HepG2 (cell line): ENCODE measurements around the gene CNOT1. TPM values are rescaled to one million over a fixed set of nuclear protein-coding genes. Genes with fewer than 3 reads are reported as not detected.

Experiments used
- ATAC-seq: fragments of 200-7000 bp; cut with Tn5 transposase; 3 replicates; pipeline ENCODE4 v1.9.1; 2020; ENCODE audit warnings: mild to moderate bottlenecking, moderate library complexity
- BruUV-seq: library from RNA; stranded (reverse); fragments of 400-500 nt; replicated peaks from 2 replicates; lab custom pipeline; 2021; lab: Mats Ljungman, UMichigan
- CTCF ChIA-PET: fragments of 300-600 bp; formaldehyde crosslinking; extraction: SDS; loops from one replicate; lab custom pipeline; 2021; ENCODE audit warnings: low total read pairs, inconsistent platforms, low intra/inter-chr PET ratio; lab: Yijun Ruan, JAX
- POLR2A ChIA-PET: fragments of 350-600 bp; sonication (Branson Sonifier 250); formaldehyde crosslinking; loops from one replicate; lab custom pipeline; 2020; ENCODE audit warnings: antibody characterized with exemption, inconsistent platforms; lab: Yijun Ruan, JAX
- DNase-seq: peaks from one replicate; pipeline ENCODE4 v3.0.0-alpha.2; 2015; ENCODE audit warnings: low spot score
- FAIRE-seq: peaks from 3 replicates; lab custom pipeline; 2011; peaks lifted over from hg19 to GRCh38; lab: Jason Lieb, UNC
- H2AFZ ChIP-seq: one replicate; pipeline ENCODE4 v1.6.1; 2011; ENCODE audit warnings: low read length, inconsistent platforms
- H3K27ac ChIP-seq: fragments of 300-600 bp; 3 replicates; pipeline ENCODE4 v1.8.0; 2011; ENCODE audit warnings: mixed run types, mild to moderate bottlenecking, mixed read lengths, low read length, inconsistent platforms; ENCODE audit not compliant: insufficient read depth; ENCODE audit errors: extremely low read length
- H3K27me3 ChIP-seq, 2 experiments: fragments of 200-600 bp in 1 of 2; 2 replicates in 1 of 2; 3 replicates in 1 of 2; pipeline versions ENCODE4 v1.6.0 to v1.8.0; 2011; ENCODE audit warnings: low read length in 2 of 2, mild to moderate bottlenecking in 2 of 2, moderate library complexity in 2 of 2, inconsistent platforms in 1 of 2; ENCODE audit not compliant: insufficient read depth in 2 of 2, control insufficient read depth in 1 of 2
- H3K36me3 ChIP-seq, 2 experiments: fragments of 200-600 bp in 1 of 2; replicated peaks in 1 of 2; 2 replicates in 1 of 2; 3 replicates in 1 of 2; pipeline versions ENCODE4 v1.5.1 to v1.8.0; 2011; ENCODE audit warnings: low read length in 2 of 2, inconsistent platforms in 1 of 2; ENCODE audit not compliant: insufficient read depth in 2 of 2, control insufficient read depth in 1 of 2
- H3K4me1 ChIP-seq: 2 replicates; pipeline ENCODE4 v1.5.1; 2012; ENCODE audit warnings: low read length, inconsistent platforms; ENCODE audit not compliant: insufficient read depth
- H3K4me2 ChIP-seq: 2 replicates; pipeline ENCODE4 v1.6.0; 2011; ENCODE audit warnings: low read depth, low read length, inconsistent platforms
- H3K4me3 ChIP-seq, 3 experiments: fragments of 200-600 bp in 1 of 3; sonication (generic), shearing (Covaris generic) in 1 of 3; replicated peaks in 1 of 3; 2 replicates each; pipeline ENCODE4 v1.5.1; 2011 to 2016; ENCODE audit warnings: low read length in 3 of 3, inconsistent platforms in 2 of 3, low read depth in 2 of 3, mild to moderate bottlenecking in 2 of 3, control low read depth in 1 of 3, mixed read lengths in 1 of 3; ENCODE audit not compliant: insufficient read depth in 1 of 3
- H3K79me2 ChIP-seq: one replicate; pipeline ENCODE4 v1.6.1; 2011; ENCODE audit warnings: low read length, inconsistent platforms; ENCODE audit not compliant: insufficient read depth
- H3K9ac ChIP-seq: 2 replicates; pipeline ENCODE4 v1.6.0; 2011; ENCODE audit warnings: mild to moderate bottlenecking, low read depth, low read length, inconsistent platforms; ENCODE audit not compliant: insufficient read depth
- H3K9me3 ChIP-seq: 2 replicates; pipeline ENCODE4 v1.5.1; 2012; ENCODE audit warnings: mild to moderate bottlenecking, low read length
- H4K20me1 ChIP-seq: 2 replicates; pipeline ENCODE4 v1.6.0; 2011; ENCODE audit warnings: inconsistent platforms, mild to moderate bottlenecking, low read length, moderate library complexity; ENCODE audit not compliant: insufficient read depth
- CBFB ChIP-seq: sonication (generic); formaldehyde crosslinking; IDR thresholded peaks from 2 replicates; pipeline ENCODE4 v1.4.0; 2020; ENCODE audit warnings: missing genetic modification reagents
- GATAD1 ChIP-seq: IDR thresholded peaks from 2 replicates; pipeline ENCODE4 v1.6.1; 2016; ENCODE audit warnings: missing genetic modification reagents, missing compliant biosample characterization
- HOXD1 ChIP-seq: sonication (generic); formaldehyde crosslinking; IDR thresholded peaks from 2 replicates; pipeline ENCODE4 v1.5.0; 2020; ENCODE audit warnings: missing genetic modification reagents
- MZF1 ChIP-seq: sonication (generic); formaldehyde crosslinking; IDR thresholded peaks from 2 replicates; pipeline ENCODE4 v1.8.1; 2023; ENCODE audit warnings: mild to moderate bottlenecking, missing genetic modification reagents, borderline replicate concordance
- PHF8 ChIP-seq: sonication (generic); formaldehyde crosslinking; IDR thresholded peaks from 2 replicates; pipeline ENCODE4 v1.5.0; 2020; ENCODE audit warnings: missing genetic modification reagents
- SPEN ChIP-seq: sonication (generic); formaldehyde crosslinking; IDR thresholded peaks from 2 replicates; pipeline ENCODE4 v1.5.1; 2020; ENCODE audit warnings: low read depth, mild to moderate bottlenecking, missing genetic modification reagents
- SSRP1 ChIP-seq: IDR thresholded peaks from 2 replicates; pipeline ENCODE4 v1.6.1; 2016; ENCODE audit warnings: control low read depth
- STAG1 ChIP-seq: sonication (generic); formaldehyde crosslinking; IDR thresholded peaks from 2 replicates; pipeline ENCODE4 v1.4.0; 2020; ENCODE audit warnings: missing genetic modification reagents
- TEAD3 ChIP-seq: optimal IDR thresholded peaks from 2 replicates; pipeline ENCODE3; 2016; ENCODE audit warnings: borderline replicate concordance
- ZFP36L2 ChIP-seq: sonication (generic); formaldehyde crosslinking; IDR thresholded peaks from 2 replicates; pipeline ENCODE4 v1.4.0; 2020; ENCODE audit warnings: missing genetic modification reagents
- WGBS: methylation state at CpG from one replicate; pipeline ENCODE4 v1.1.6; 2017; ENCODE audit warnings: low lambda C conversion rate; 5-methylcytosine and 5-hydroxymethylcytosine counted together
- in situ Hi-C: cut with HindIII; loops from 2 replicates; pipeline ENCODE4 v1.10.0; 2017; ENCODE audit warnings: low pct_unique_long_range_greater_than_20kb; ENCODE audit not compliant: extremely low pct_ligation_motif_present
- intact Hi-C: fragments of 100-400 bp; cut with micrococcal nuclease; formaldehyde crosslinking; loops from one replicate; pipeline ENCODE4 v1.10.0; 2022; ENCODE audit not compliant: unreplicated experiment
- polyA plus RNA-seq, 8 experiments: library from polyadenylated mRNA; depleted of rRNA in 3 of 8; stranded (reverse) in 7 of 8; unstranded in 1 of 8; fragments of >200 nt; fragmentation: Illumina TruSeq in 4 of 8; extraction: Trizol in 4 of 8; gene quantifications; 2 replicates each; pipeline versions ENCODE4 v1.2.1 to v1.2.3, GENCODE V29; 2011 to 2016; ENCODE audit warnings: low read depth in 4 of 8, missing spikeins in 1 of 8, mixed read lengths in 1 of 8; ENCODE audit not compliant: insufficient read depth in 1 of 8
- total RNA-seq, 5 experiments: library from RNA; depleted of rRNA; stranded (reverse); fragments of >200 nt; fragmentation: Illumina TruSeq; extraction: Trizol; gene quantifications; 2 replicates each; pipeline ENCODE4 v1.2.3, GENCODE V29; 2016; ENCODE audit warnings: low read depth in 1 of 5
- TF ChIP-seq, protein P1 (sequence below): sonication (generic); formaldehyde crosslinking; IDR thresholded peaks from 2 replicates; pipeline ENCODE4 v1.4.0; 2020; ENCODE audit warnings: missing genetic modification reagents
- TF ChIP-seq, protein P2 (sequence below): sonication (generic); formaldehyde crosslinking; conservative IDR thresholded peaks from 2 replicates; pipeline ENCODE4 v1.4.0; 2020; ENCODE audit warnings: missing genetic modification reagents
- TF ChIP-seq, protein P3 (sequence below): sonication (generic); formaldehyde crosslinking; IDR thresholded peaks from one replicate; pipeline ENCODE4 v1.5.1; 2020; ENCODE audit warnings: mild to moderate bottlenecking, missing genetic modification reagents; ENCODE audit errors: not compliant biosample characterization

The CNOT1 gene
- total and polyA plus RNA-seq, 2 of the 13 experiments (the other 11 are each of a cell fraction or from before 2014, with no cell fraction given), result 188 to 232 TPM

DNA sequence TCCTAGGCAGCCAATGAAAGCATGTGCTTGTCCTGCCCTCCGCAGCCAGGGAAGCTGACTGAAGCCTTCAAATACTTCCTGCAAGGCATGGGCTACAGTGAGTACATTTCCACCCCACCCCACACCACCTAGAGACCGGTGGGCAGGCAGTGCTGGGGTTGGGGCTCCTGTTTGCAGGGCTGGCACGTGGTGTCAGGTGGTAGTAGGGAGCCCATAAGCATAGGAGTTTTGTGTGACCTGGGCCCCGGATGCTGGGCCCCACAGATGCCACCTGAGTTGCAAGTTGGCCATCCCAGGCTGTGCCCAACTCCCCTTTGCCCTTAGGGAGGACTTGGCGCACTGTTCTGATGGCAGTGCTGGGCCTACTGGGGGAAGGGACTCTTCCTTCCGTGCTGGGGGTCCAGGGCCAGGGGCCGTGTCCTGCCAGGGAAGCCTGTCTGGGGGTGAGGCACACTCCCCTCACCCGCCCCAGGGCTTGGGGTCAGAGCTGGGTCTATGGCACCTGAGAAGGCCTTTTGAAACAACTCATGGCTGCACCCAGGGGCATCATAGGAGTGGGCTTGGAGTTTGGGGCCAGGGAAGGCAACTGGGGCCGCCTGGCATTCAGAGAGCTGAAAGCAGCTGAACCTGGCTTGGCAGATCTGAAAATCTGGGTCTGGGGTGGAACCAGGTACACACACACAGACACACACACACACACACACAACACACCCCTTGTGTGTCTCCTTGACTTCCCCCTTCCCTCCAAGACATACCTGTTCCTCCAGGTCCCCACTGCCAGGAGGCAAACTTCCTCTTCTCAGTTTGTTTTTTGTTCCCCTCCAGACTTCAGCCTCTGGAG lies 120.2 kb downstream of the CNOT1 start:
- POLR2A ChIA-PET, result no interaction called here
- TF ChIP-seq, protein P1, sequence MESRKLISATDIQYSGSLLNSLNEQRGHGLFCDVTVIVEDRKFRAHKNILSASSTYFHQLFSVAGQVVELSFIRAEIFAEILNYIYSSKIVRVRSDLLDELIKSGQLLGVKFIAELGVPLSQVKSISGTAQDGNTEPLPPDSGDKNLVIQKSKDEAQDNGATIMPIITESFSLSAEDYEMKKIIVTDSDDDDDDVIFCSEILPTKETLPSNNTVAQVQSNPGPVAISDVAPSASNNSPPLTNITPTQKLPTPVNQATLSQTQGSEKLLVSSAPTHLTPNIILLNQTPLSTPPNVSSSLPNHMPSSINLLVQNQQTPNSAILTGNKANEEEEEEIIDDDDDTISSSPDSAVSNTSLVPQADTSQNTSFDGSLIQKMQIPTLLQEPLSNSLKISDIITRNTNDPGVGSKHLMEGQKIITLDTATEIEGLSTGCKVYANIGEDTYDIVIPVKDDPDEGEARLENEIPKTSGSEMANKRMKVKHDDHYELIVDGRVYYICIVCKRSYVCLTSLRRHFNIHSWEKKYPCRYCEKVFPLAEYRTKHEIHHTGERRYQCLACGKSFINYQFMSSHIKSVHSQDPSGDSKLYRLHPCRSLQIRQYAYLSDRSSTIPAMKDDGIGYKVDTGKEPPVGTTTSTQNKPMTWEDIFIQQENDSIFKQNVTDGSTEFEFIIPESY (CRISPR knock-in tag), result no peak
- TF ChIP-seq ZFP36L2 (CRISPR knock-in tag) (no peak), MZF1 (CRISPR knock-in tag) (no peak), SPEN (CRISPR knock-in tag) (no peak), SSRP1 (CRISPR knock-in tag) (no peak), HOXD1 (CRISPR knock-in tag) (no peak), STAG1 (CRISPR knock-in tag) (no peak), TEAD3 (CRISPR knock-in tag) (no peak), PHF8 (CRISPR knock-in tag) (no peak), CBFB (CRISPR knock-in tag) (no peak), GATAD1 (CRISPR knock-in tag) (no peak)
- TF ChIP-seq, protein P2, sequence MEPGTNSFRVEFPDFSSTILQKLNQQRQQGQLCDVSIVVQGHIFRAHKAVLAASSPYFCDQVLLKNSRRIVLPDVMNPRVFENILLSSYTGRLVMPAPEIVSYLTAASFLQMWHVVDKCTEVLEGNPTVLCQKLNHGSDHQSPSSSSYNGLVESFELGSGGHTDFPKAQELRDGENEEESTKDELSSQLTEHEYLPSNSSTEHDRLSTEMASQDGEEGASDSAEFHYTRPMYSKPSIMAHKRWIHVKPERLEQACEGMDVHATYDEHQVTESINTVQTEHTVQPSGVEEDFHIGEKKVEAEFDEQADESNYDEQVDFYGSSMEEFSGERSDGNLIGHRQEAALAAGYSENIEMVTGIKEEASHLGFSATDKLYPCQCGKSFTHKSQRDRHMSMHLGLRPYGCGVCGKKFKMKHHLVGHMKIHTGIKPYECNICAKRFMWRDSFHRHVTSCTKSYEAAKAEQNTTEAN, result no peak
- TF ChIP-seq, protein P3, sequence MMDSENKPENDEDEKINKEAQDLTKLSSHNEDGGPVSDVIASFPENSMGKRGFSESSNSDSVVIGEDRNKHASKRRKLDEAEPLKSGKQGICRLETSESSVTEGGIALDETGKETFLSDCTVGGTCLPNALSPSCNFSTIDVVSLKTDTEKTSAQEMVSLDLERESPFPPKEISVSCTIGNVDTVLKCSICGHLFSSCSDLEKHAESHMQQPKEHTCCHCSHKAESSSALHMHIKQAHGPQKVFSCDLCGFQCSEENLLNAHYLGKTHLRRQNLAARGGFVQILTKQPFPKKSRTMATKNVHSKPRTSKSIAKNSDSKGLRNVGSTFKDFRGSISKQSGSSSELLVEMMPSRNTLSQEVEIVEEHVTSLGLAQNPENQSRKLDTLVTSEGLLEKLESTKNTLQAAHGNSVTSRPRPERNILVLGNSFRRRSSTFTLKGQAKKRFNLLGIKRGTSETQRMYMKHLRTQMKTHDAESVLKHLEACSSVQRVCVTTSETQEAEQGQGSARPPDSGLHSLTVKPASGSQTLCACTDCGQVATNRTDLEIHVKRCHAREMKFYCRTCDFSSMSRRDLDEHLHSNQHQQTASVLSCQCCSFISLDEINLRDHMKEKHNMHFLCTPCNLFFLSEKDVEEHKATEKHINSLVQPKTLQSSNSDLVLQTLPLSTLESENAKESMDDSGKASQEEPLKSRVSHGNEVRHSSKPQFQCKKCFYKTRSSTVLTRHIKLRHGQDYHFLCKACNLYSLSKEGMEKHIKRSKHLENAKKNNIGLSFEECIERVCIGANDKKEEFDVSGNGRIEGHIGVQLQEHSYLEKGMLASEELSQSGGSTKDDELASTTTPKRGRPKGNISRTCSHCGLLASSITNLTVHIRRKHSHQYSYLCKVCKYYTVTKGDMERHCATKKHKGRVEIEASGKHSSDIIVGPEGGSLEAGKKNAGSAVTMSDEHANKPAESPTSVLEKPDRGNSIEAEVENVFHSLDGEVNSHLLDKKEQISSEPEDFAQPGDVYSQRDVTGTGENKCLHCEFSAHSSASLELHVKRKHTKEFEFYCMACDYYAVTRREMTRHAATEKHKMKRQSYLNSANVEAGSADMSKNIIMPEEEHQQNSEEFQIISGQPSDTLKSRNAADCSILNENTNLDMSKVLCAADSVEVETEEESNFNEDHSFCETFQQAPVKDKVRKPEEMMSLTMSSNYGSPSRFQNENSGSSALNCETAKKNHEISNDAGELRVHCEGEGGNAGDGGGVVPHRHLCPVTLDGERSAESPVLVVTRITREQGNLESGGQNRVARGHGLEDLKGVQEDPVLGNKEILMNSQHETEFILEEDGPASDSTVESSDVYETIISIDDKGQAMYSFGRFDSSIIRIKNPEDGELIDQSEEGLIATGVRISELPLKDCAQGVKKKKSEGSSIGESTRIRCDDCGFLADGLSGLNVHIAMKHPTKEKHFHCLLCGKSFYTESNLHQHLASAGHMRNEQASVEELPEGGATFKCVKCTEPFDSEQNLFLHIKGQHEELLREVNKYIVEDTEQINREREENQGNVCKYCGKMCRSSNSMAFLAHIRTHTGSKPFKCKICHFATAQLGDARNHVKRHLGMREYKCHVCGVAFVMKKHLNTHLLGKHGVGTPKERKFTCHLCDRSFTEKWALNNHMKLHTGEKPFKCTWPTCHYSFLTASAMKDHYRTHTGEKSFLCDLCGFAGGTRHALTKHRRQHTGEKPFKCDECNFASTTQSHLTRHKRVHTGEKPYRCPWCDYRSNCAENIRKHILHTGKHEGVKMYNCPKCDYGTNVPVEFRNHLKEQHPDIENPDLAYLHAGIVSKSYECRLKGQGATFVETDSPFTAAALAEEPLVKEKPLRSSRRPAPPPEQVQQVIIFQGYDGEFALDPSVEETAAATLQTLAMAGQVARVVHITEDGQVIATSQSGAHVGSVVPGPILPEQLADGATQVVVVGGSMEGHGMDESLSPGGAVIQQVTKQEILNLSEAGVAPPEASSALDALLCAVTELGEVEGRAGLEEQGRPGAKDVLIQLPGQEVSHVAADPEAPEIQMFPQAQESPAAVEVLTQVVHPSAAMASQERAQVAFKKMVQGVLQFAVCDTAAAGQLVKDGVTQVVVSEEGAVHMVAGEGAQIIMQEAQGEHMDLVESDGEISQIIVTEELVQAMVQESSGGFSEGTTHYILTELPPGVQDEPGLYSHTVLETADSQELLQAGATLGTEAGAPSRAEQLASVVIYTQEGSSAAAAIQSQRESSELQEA (CRISPR knock-in tag), result no peak
- Histone ChIP-seq H3K4me3 (no peak overlapping the region), H3K27me3 (no peaks in the 10 kb centered on the region), H3K9ac (no peak overlapping the region), H4K20me1 (no peaks in the 10 kb centered on the region), H3K9me3 (no peaks in the 10 kb centered on the region), H3K27ac (no peak overlapping the region), H3K4me2 (no peak overlapping the region), H3K4me1 (peaks cover 25% of the 10 kb centered on the region), H2AFZ (no peak overlapping the region), H3K36me3 (no peaks in the 10 kb centered on the region), H3K79me2 (no peaks in the 10 kb centered on the region)
- WGBS, result 71% methylated on average over 6 of the region's 9 CpGs
- intact Hi-C loops, result loop anchor here (10.0 kb wide), 1 partner anchor 55 kb away; no protein-coding TSS in a partner anchor
- no peak for ATAC-seq
- no peak for DNase-seq
- CTCF ChIA-PET, result no interaction called here
- BruUV-seq, result no TSS peak
- FAIRE-seq, result no peak
- in situ Hi-C loops, result loop anchor here (10.0 kb wide), 2 partner anchors 125 to 225 kb away; partner anchors contain the start of gene GOT2
